A549 (cell line): ENCODE measurements around the gene MED13L. TPM values are rescaled to one million over a fixed set of nuclear protein-coding genes. Genes with fewer than 3 reads are reported as not detected.

Source experiments
- polyA plus RNA-seq, 4 experiments: library from polyadenylated mRNA; depleted of rRNA in 3 of 4; stranded (reverse); fragments of >200 nt; fragmentation: RNase III in 1 of 4; extraction: RNeasy Plus Mini Kit Qiagen cat#74134 plus additional on column Dnase treatment in 1 of 4; gene quantifications; 2 replicates in 3 of 4; 3 replicates in 1 of 4; pipeline ENCODE4 v1.2.3, GENCODE V29; 2011 to 2017
- small RNA-seq, 6 experiments: library from RNA; depleted of rRNA; stranded (forward); fragments of <200 nt; gene quantifications; one replicate each; pipeline ENCODE3, GENCODE V24; 2012

Gene MED13L
- polyA plus RNA-seq, 2 of the 4 experiments (the other 2 are of a cell fraction): 23.2 to 134 TPM

Small RNA genes lying within 50 kb of the gene (small RNA-seq; reads per million reads assigned to genes)
- gene MIR620 (0 reads per million in 6 experiments), gene RNU6-1188P (0 to 0.04 (median 0) reads per million in 6 experiments), gene SNRPGP18 (0 reads per million in 6 experiments)
